Tibial artery (tissue), 4 donors: ENCODE measurements around the gene MAPRE3.

ENCODE experiments used
- DNase-seq, 2 donors: peaks; one replicate each; pipeline ENCODE4 v3.0.0-alpha.2; 2019
- H3K27ac ChIP-seq, 2 donors: fragments of 200-600 bp; sonication (generic) in 1 of 2; 1 replicate in 1 of 2; 2 replicates in 1 of 2; pipeline ENCODE4 v1.5.1; 2018 to 2019; ENCODE audit warnings: mild to moderate bottlenecking in 1 of 2
- H3K27me3 ChIP-seq, 2 donors: fragments of 200-600 bp; sonication (generic) in 1 of 2; one replicate each; pipeline versions ENCODE4 v1.5.1 to v1.6.0; 2016 to 2019
- H3K36me3 ChIP-seq, 3 donors: fragments of 200-600 bp; sonication (generic) in 2 of 3; one replicate each; pipeline ENCODE4 v1.5.1; 2016 to 2019; ENCODE audit warnings: mild to moderate bottlenecking in 2 of 3
- H3K4me1 ChIP-seq, 4 donors: fragments of 200-600 bp; sonication (generic) in 2 of 4; 1 replicate in 3 of 4; 2 replicates in 1 of 4; pipeline ENCODE4 v1.5.1; 2016 to 2019
- H3K4me3 ChIP-seq, 2 donors: fragments of 200-600 bp; sonication (generic) in 1 of 2; 1 replicate in 1 of 2; 2 replicates in 1 of 2; pipeline ENCODE4 v1.5.1; 2018 to 2019; ENCODE audit warnings: mild to moderate bottlenecking in 2 of 2
- H3K9me3 ChIP-seq, 3 donors: fragments of 200-600 bp; sonication (generic) in 1 of 3; one replicate each; pipeline ENCODE4 v1.5.1; 2016 to 2019
- CTCF ChIP-seq, 2 experiments: fragments of 200-600 bp in 1 of 2; fragments of 450-650 bp in 1 of 2; IDR thresholded peaks; one replicate each; pipeline ENCODE4 v1.5.1; 2017 to 2019; ENCODE audit warnings: antibody characterized with exemption in 2 of 2, mild to moderate bottlenecking in 1 of 2, moderate library complexity in 1 of 2
- intact Hi-C: fragments of 100-400 bp; cut with DNase I; formaldehyde crosslinking; loops from one replicate; pipeline ENCODE4 v1.15.0; 2023; ENCODE audit warnings: low total_unique reads

Gene MAPRE3

GRCh38 chr2:27025281-27025800 lies 54.9 kb downstream of the MAPRE3 start:
- Histone ChIP-seq H3K4me3 (no peak overlapping the region), H3K27ac (no peak overlapping the region), H3K27me3 (no peaks in the 10 kb centered on the region), H3K4me1 (peaks cover 0 to 12% (median 2%) of the 10 kb centered on the region in 4 donors), H3K36me3 (peaks cover 8 to 63% (median 39%) of the 10 kb centered on the region in 3 donors), H3K9me3 (no peaks in the 10 kb centered on the region)
- intact Hi-C loops = no loop called here
- no peak for TF ChIP-seq CTCF (IDR thresholded peaks at IDR 0.05)
- peak in 1 of 2 donors; percentile 56 for DNase-seq

GRCh38 chr2:27025861-27026851 lies 55.7 kb downstream of the MAPRE3 start:
- intact Hi-C loops = no loop called here

GRCh38 chr2:27027211-27027651 lies 56.8 kb downstream of the MAPRE3 start:
- H3K4me3 ChIP-seq = no peak overlapping the region
- TF ChIP-seq CTCF (IDR thresholded peaks at IDR 0.05) = no peak
- no peaks in the 10 kb centered on the region for H3K9me3 ChIP-seq
- intact Hi-C loops = no loop called here
- H3K27me3 ChIP-seq = no peaks in the 10 kb centered on the region
- no peak overlapping the region for H3K27ac ChIP-seq
- peaks cover 8 to 61% (median 39%) of the 10 kb centered on the region in 3 donors for H3K36me3 ChIP-seq
- peaks cover 0 to 3% (median 0%) of the 10 kb centered on the region in 4 donors for H3K4me1 ChIP-seq
- peak in 1 of 2 donors; percentile 38 for DNase-seq

More at GRCh38 chr2:27025861-27026851, 55.7 kb downstream of the MAPRE3 start:
- Histone ChIP-seq H3K9me3 (no peaks in the 10 kb centered on the region), H3K36me3 (peaks cover 8 to 63% (median 39%) of the 10 kb centered on the region in 3 donors), H3K27me3 (no peaks in the 10 kb centered on the region), H3K4me1 (peaks cover 0 to 4% (median 0%) of the 10 kb centered on the region in 4 donors), H3K4me3 (no peak overlapping the region), H3K27ac (no peak overlapping the region)
- TF ChIP-seq CTCF (IDR thresholded peaks at IDR 0.05) = no peak
- peak in 1 of 2 donors; percentile 63 for DNase-seq

- Histone ChIP-seq H3K4me1 (peaks cover 0 to 12% (median 5%) of the 10 kb centered on the region in 4 donors), H3K9me3 (no peaks in the 10 kb centered on the region), H3K36me3 (peaks cover 0 to 43% (median 25%) of the 10 kb centered on the region in 3 donors), H3K4me3 (no peak overlapping the region), H3K27me3 (no peaks in the 10 kb centered on the region), H3K27ac (no peak overlapping the region)
- no peak for TF ChIP-seq CTCF (IDR thresholded peaks at IDR 0.05)
- intact Hi-C loops = no loop called here
- DNase-seq = peak in 1 of 2 donors; percentile 3
Measured at GRCh38 chr2:27029051-27029450, 58.6 kb downstream of the MAPRE3 start.

GRCh38 chr2:27032495-27033252 lies 62.2 kb downstream of the MAPRE3 start, which contains the start of gene TMEM214:
TMEM214 (plus strand) TSS chr2:27032965; CDS start chr2:27033016, 51 bp downstream.
- peak; percentile 6 to 24 for TF ChIP-seq CTCF (IDR thresholded peaks at IDR 0.05)
- Histone ChIP-seq H3K27ac (peak within 1 kb of the TSS; percentile 91), H3K4me1 (peaks cover 0 to 22% (median 16%) of the 10 kb centered on the region in 4 donors), H3K27me3 (no peaks in the 10 kb centered on the region), H3K36me3 (peaks cover 19 to 36% (median 25%) of the 10 kb centered on the region in 3 donors), H3K4me3 (peak within 1 kb of the TSS; percentile 96 to 98), H3K9me3 (no peaks in the 10 kb centered on the region)
- peak; percentile 91 to 93 for DNase-seq
- intact Hi-C loops = loop anchor here (5.0 to 10.0 kb wide), 3 partner anchors 50 to 182 kb away; partner anchors contain the start of genes ATRAID, CAD, MAPRE3 and SLC5A6
